ENCODE measurements around the gene MYH10. TPM values are rescaled to one million over a fixed set of nuclear protein-coding genes. Genes with fewer than 3 reads are reported as not detected.

The MYH10 gene
- total RNA-seq, 1 experiment from 2014 or later = 74.0 TPM

DNA sequence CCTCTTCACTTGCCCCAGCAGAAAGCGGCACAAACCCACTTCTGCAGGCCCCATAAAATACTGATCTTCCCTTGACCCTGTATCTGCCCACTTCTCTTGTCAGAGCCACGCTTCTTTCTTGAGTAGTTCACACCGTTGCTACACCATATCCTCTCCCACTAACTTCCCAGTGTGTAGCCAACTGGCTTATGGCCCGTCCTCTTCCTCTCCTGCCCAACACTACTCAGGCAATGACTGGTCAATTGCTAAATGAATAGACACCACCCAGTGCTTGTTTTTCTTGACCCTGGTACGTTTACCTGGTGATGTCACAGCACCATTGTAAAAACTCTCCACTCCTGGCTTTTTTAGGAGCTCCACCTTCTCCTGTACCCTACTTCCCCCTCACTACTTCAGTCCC, 107.9 kb downstream of the MYH10 start:
- H3K4me1 ChIP-seq = peaks cover 8% of the 10 kb centered on the region; the same call in 1 of the 2 replicates
- no peaks in the 10 kb centered on the region for H3K9me3 ChIP-seq
- no peaks in the 10 kb centered on the region for H3K27me3 ChIP-seq (replicated peaks; ENCODE audit: control insufficient read depth, insufficient read depth, low read length)
- Mint-ChIP-seq H3K27ac (ENCODE audit: unreplicated experiment) (no peak overlapping the region), H3K4me3 (ENCODE audit: unreplicated experiment) (no peak overlapping the region), H3K4me1 (ENCODE audit: low read depth, unreplicated experiment) (no peaks in the 10 kb centered on the region), H3K9me3 (ENCODE audit: unreplicated experiment) (no peaks in the 10 kb centered on the region), H3K36me3 (ENCODE audit: insufficient read depth, unreplicated experiment) (peaks cover 23% of the 10 kb centered on the region), H3K27me3 (ENCODE audit: insufficient read depth, unreplicated experiment) (no peaks in the 10 kb centered on the region)
- ChIA-PET POLR2A (no interaction called here), CTCF (no interaction called here)
- TF ChIP-seq, protein P1, sequence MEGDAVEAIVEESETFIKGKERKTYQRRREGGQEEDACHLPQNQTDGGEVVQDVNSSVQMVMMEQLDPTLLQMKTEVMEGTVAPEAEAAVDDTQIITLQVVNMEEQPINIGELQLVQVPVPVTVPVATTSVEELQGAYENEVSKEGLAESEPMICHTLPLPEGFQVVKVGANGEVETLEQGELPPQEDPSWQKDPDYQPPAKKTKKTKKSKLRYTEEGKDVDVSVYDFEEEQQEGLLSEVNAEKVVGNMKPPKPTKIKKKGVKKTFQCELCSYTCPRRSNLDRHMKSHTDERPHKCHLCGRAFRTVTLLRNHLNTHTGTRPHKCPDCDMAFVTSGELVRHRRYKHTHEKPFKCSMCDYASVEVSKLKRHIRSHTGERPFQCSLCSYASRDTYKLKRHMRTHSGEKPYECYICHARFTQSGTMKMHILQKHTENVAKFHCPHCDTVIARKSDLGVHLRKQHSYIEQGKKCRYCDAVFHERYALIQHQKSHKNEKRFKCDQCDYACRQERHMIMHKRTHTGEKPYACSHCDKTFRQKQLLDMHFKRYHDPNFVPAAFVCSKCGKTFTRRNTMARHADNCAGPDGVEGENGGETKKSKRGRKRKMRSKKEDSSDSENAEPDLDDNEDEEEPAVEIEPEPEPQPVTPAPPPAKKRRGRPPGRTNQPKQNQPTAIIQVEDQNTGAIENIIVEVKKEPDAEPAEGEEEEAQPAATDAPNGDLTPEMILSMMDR (IDR thresholded peaks at IDR 0.05; ENCODE audit: insufficient read depth in 1 of 2, low read depth in 1 of 2, low read length in 1 of 2, severe bottlenecking in 1 of 2, unreplicated experiment in 1 of 2) = no peak
- intact Hi-C loops (cut with micrococcal nuclease; ENCODE audit: unreplicated experiment) = no loop called here
- H3K4me3 ChIP-seq (ENCODE audit: low read depth, low read length) = no peak overlapping the region
- H3K36me3 ChIP-seq (ENCODE audit: control insufficient read depth, insufficient read depth, low read length) = no peaks in the 10 kb centered on the region; the same call in 1 of the 2 replicates
- no TSS peak for BruUV-seq (replicated peaks)
- DNase-seq = no peak

DNA sequence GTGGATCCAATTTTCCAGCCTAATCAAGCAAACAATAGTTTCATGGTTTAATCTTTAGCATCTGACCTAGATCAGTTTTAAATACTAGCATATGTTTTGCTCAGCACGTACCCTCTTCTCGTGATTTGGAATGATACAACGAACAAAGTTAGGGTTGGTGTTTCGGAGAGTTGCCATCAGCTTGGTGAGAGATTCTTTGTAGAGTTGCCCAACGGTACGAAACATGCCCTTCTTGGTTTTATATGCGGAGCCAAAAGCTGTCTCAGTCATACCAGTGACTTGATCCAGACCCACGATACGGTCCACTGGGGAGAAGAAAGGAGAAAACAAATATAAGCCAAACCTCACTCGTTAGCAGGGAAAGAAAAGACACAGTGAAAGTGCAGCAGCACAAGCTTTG, 109.5 kb downstream of the MYH10 start:
- no peak for DNase-seq
- H3K9me3 ChIP-seq = no peaks in the 10 kb centered on the region
- TF ChIP-seq, protein P1 (IDR thresholded peaks at IDR 0.05; ENCODE audit: insufficient read depth in 1 of 2, low read depth in 1 of 2, low read length in 1 of 2, severe bottlenecking in 1 of 2, unreplicated experiment in 1 of 2) = no peak
- intact Hi-C loops (cut with micrococcal nuclease; ENCODE audit: unreplicated experiment) = no loop called here
- Mint-ChIP-seq H3K36me3 (ENCODE audit: insufficient read depth, unreplicated experiment) (peaks cover 25% of the 10 kb centered on the region), H3K27me3 (ENCODE audit: insufficient read depth, unreplicated experiment) (no peaks in the 10 kb centered on the region), H3K27ac (ENCODE audit: unreplicated experiment) (no peak overlapping the region), H3K9me3 (ENCODE audit: unreplicated experiment) (no peaks in the 10 kb centered on the region), H3K4me3 (ENCODE audit: unreplicated experiment) (no peak overlapping the region), H3K4me1 (ENCODE audit: low read depth, unreplicated experiment) (no peaks in the 10 kb centered on the region)
- CTCF ChIA-PET = no interaction called here
- H3K4me1 ChIP-seq = peaks cover 8% of the 10 kb centered on the region; the same call in 1 of the 2 replicates
- no peaks in the 10 kb centered on the region; the same call in 1 of the 2 replicates for H3K36me3 ChIP-seq (ENCODE audit: control insufficient read depth, insufficient read depth, low read length)
- H3K4me3 ChIP-seq (ENCODE audit: low read depth, low read length) = no peak overlapping the region
- no peaks in the 10 kb centered on the region for H3K27me3 ChIP-seq (replicated peaks; ENCODE audit: control insufficient read depth, insufficient read depth, low read length)
- no TSS peak for BruUV-seq (replicated peaks)
- POLR2A ChIA-PET = no interaction called here

DNA sequence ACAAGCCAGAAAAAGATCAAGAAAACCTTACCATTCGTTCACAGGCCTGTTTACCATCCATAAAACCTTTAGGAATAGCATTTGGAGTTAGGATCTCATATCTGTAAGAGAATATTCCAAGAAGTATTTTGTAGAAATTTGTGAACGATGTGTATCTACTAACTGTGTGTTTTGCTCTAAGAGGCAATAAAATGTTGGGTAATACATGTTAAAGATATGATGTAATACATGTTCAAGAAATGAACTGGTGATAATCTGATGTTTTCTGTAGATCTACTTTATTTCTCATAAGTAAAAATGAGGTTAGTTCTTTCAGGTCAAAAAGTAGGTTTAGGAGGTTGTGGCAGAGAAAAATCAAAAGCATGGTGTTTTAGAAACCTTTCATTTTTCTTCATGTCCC, 111.7 kb downstream of the MYH10 start:
- TF ChIP-seq, protein P1 (IDR thresholded peaks at IDR 0.05; ENCODE audit: insufficient read depth in 1 of 2, low read depth in 1 of 2, low read length in 1 of 2, severe bottlenecking in 1 of 2, unreplicated experiment in 1 of 2) = no peak
- DNase-seq = no peak
- H3K4me1 Mint-ChIP-seq (ENCODE audit: low read depth, unreplicated experiment) = no peaks in the 10 kb centered on the region
- H3K4me3 Mint-ChIP-seq (ENCODE audit: unreplicated experiment) = no peak overlapping the region
- CTCF ChIA-PET = no interaction called here
- intact Hi-C loops (cut with micrococcal nuclease; ENCODE audit: unreplicated experiment) = loop anchor here (1.0 kb wide), 1 partner anchor 13 kb away; no protein-coding TSS in a partner anchor
- H3K4me1 ChIP-seq = peaks cover 8% of the 10 kb centered on the region; the same call in 1 of the 2 replicates
- BruUV-seq (replicated peaks) = no TSS peak
- H3K36me3 ChIP-seq (ENCODE audit: control insufficient read depth, insufficient read depth, low read length) = no peaks in the 10 kb centered on the region; the same call in 1 of the 2 replicates
- no peaks in the 10 kb centered on the region for H3K9me3 Mint-ChIP-seq (ENCODE audit: unreplicated experiment)
- H3K9me3 ChIP-seq = no peaks in the 10 kb centered on the region
- H3K36me3 Mint-ChIP-seq (ENCODE audit: insufficient read depth, unreplicated experiment) = peaks cover 32% of the 10 kb centered on the region
- H3K27ac Mint-ChIP-seq (ENCODE audit: unreplicated experiment) = peak overlapping the region; percentile 48
- H3K4me3 ChIP-seq (ENCODE audit: low read depth, low read length) = no peak overlapping the region
- no peaks in the 10 kb centered on the region for H3K27me3 Mint-ChIP-seq (ENCODE audit: insufficient read depth, unreplicated experiment)
- H3K27me3 ChIP-seq (replicated peaks; ENCODE audit: control insufficient read depth, insufficient read depth, low read length) = no peaks in the 10 kb centered on the region
- POLR2A ChIA-PET = no interaction called here
